ENCODE measurements around the gene LYZL6.

GRCh38 chr17:35982409-35983191 is 39.1 kb upstream of the LYZL6 start:
- TF ChIP-seq HDGF (IDR thresholded peaks at IDR 0.05) (no peak), BHLHE40 (IDR thresholded peaks at IDR 0.05; ENCODE audit: borderline replicate concordance in 1 of 2, low read depth in 2 of 2, low read length in 1 of 2) (no peak), CREM (IDR thresholded peaks at IDR 0.05; ENCODE audit: low read depth) (no peak), NFYB (IDR thresholded peaks at IDR 0.05; ENCODE audit: insufficient read depth, low read depth, low read length) (no peak), ZNF207 (IDR thresholded peaks at IDR 0.05; ENCODE audit: borderline replicate concordance) (no peak), RFX5 (IDR thresholded peaks at IDR 0.05; ENCODE audit: low read depth, low read length) (no peak), TAF1 (IDR thresholded peaks at IDR 0.05; ENCODE audit: borderline replicate concordance, low read depth, low read length) (no peak), SMC3 (IDR thresholded peaks at IDR 0.05; ENCODE audit: borderline replicate concordance, low read length) (no peak), ZZZ3 (IDR thresholded peaks at IDR 0.05; ENCODE audit: control insufficient read depth, insufficient read length, low read depth) (no peak), BCL11A (IDR thresholded peaks at IDR 0.05; ENCODE audit: low read depth, low read length) (no peak), ZSCAN29 (IDR thresholded peaks at IDR 0.05) (no peak), EP300 (IDR thresholded peaks at IDR 0.05; ENCODE audit: borderline replicate concordance in 1 of 2, control insufficient read depth in 1 of 2, low read depth in 2 of 2, low read length in 2 of 2) (no peak)
- TF ChIP-seq, protein P1, sequence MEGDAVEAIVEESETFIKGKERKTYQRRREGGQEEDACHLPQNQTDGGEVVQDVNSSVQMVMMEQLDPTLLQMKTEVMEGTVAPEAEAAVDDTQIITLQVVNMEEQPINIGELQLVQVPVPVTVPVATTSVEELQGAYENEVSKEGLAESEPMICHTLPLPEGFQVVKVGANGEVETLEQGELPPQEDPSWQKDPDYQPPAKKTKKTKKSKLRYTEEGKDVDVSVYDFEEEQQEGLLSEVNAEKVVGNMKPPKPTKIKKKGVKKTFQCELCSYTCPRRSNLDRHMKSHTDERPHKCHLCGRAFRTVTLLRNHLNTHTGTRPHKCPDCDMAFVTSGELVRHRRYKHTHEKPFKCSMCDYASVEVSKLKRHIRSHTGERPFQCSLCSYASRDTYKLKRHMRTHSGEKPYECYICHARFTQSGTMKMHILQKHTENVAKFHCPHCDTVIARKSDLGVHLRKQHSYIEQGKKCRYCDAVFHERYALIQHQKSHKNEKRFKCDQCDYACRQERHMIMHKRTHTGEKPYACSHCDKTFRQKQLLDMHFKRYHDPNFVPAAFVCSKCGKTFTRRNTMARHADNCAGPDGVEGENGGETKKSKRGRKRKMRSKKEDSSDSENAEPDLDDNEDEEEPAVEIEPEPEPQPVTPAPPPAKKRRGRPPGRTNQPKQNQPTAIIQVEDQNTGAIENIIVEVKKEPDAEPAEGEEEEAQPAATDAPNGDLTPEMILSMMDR (IDR thresholded peaks at IDR 0.05 in 2 of 3, conservative IDR thresholded peaks at IDR 0.05 in 1 of 3; ENCODE audit: control insufficient read depth in 2 of 3, extremely low read depth in 1 of 3, insufficient read depth in 1 of 3, low read depth in 3 of 3, low read length in 3 of 3), result no peak
- TF ChIP-seq, protein P2, sequence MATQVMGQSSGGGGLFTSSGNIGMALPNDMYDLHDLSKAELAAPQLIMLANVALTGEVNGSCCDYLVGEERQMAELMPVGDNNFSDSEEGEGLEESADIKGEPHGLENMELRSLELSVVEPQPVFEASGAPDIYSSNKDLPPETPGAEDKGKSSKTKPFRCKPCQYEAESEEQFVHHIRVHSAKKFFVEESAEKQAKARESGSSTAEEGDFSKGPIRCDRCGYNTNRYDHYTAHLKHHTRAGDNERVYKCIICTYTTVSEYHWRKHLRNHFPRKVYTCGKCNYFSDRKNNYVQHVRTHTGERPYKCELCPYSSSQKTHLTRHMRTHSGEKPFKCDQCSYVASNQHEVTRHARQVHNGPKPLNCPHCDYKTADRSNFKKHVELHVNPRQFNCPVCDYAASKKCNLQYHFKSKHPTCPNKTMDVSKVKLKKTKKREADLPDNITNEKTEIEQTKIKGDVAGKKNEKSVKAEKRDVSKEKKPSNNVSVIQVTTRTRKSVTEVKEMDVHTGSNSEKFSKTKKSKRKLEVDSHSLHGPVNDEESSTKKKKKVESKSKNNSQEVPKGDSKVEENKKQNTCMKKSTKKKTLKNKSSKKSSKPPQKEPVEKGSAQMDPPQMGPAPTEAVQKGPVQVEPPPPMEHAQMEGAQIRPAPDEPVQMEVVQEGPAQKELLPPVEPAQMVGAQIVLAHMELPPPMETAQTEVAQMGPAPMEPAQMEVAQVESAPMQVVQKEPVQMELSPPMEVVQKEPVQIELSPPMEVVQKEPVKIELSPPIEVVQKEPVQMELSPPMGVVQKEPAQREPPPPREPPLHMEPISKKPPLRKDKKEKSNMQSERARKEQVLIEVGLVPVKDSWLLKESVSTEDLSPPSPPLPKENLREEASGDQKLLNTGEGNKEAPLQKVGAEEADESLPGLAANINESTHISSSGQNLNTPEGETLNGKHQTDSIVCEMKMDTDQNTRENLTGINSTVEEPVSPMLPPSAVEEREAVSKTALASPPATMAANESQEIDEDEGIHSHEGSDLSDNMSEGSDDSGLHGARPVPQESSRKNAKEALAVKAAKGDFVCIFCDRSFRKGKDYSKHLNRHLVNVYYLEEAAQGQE (IDR thresholded peaks at IDR 0.05; ENCODE audit: low read depth, low read length), result no peak
